ENCODE measurements around the gene COL25A1. TPM values are rescaled to one million over a fixed set of nuclear protein-coding genes. Genes with fewer than 3 reads are reported as not detected.

Gene COL25A1
- polyA plus RNA-seq, 2 of the 4 experiments (the other 2 are of a cell fraction) = not detected

DNA sequence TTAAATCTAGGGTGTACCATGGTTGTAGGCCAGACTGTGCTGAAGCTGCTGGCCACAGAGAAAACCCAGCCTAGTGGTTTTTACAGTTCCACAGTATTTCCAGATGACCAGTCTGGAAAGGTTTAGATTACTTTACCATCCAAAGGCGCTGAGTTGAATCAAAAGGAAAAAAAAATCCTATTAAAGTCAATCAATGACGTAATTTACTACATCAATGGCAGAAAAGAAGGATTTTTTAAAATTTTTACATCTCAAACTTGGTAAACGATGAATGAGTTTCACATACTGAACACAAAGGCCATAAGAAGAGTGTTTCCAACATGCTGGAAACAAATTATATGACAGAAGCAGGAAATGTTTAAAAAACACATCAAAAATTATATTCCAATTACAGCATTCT, 409.0 kb downstream of the COL25A1 start (continued):
- TF ChIP-seq, protein P1, sequence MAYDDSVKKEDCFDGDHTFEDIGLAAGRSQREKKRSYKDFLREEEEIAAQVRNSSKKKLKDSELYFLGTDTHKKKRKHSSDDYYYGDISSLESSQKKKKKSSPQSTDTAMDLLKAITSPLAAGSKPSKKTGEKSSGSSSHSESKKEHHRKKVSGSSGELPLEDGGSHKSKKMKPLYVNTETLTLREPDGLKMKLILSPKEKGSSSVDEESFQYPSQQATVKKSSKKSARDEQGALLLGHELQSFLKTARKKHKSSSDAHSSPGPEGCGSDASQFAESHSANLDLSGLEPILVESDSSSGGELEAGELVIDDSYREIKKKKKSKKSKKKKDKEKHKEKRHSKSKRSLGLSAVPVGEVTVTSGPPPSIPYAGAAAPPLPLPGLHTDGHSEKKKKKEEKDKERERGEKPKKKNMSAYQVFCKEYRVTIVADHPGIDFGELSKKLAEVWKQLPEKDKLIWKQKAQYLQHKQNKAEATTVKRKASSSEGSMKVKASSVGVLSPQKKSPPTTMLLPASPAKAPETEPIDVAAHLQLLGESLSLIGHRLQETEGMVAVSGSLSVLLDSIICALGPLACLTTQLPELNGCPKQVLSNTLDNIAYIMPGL (CRISPR knock-in tag; IDR thresholded peaks at IDR 0.05; ENCODE audit: borderline replicate concordance) = no peak
- TF ChIP-seq, protein P2, sequence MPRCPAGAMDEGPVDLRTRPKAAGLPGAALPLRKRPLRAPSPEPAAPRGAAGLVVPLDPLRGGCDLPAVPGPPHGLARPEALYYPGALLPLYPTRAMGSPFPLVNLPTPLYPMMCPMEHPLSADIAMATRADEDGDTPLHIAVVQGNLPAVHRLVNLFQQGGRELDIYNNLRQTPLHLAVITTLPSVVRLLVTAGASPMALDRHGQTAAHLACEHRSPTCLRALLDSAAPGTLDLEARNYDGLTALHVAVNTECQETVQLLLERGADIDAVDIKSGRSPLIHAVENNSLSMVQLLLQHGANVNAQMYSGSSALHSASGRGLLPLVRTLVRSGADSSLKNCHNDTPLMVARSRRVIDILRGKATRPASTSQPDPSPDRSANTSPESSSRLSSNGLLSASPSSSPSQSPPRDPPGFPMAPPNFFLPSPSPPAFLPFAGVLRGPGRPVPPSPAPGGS (IDR thresholded peaks at IDR 0.05) = no peak
- TF ChIP-seq RARB (CRISPR knock-in tag; IDR thresholded peaks at IDR 0.05) = no peak

DNA sequence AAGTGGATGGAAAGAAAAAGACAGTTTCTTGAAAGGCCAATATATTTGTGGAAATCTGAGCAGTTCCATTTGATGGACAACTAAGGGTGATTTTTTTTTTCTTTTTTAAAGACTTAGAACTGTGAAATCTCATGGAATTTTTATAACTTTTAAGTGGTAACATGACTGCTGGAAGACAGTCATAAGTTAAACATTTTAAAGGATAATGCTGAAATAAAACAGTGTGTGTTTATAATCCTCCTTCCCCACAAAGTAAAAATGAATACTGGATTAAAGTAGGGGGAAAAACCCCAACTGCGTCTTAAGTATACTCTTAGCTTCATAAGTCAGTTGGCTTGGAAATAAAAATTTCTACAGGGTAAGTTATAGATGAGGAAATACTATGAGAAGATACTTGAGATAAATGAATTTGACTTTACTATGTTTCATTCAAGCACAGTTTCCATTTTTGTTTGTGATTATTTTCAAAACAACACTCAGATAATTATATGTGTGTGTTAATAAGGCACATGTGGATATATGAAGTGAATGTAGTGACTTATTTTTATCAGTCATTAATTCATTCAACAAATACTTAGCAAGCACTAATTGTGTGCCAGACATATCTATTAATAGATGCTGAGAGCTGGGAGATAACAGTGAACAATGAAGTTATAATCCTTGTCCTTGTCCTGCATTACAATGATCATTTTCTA, 410.4 kb downstream of the COL25A1 start:
- H3K4me2 ChIP-seq = no peak overlapping the region
- no peak overlapping the region for H3K4me3 ChIP-seq
- FAIRE-seq (no peak), DNase-seq (ENCODE audit: low read depth in 1 of 2, low spot score in 1 of 2) (no peak), ATAC-seq (no peak)
- WGBS (ENCODE audit: missing lambda C conversion rate) = 71% methylated on average over 1 of the region's 1 CpG
- H3K9me3 ChIP-seq = no peaks in the 10 kb centered on the region
- POLR2A ChIA-PET = no interaction called here
- no peak overlapping the region for H3K27ac ChIP-seq
- TF ChIP-seq HDAC2 (IDR thresholded peaks at IDR 0.05) (no peak), HOXB5 (CRISPR knock-in tag; IDR thresholded peaks at IDR 0.05) (no peak), CBX2 (IDR thresholded peaks at IDR 0.05; ENCODE audit: borderline replicate concordance, low read depth) (no peak), ZC3H11A (IDR thresholded peaks at IDR 0.05) (no peak), MAZ (IDR thresholded peaks at IDR 0.05; ENCODE audit: borderline replicate concordance, low read depth, low read length) (no peak), TFCP2L1 (CRISPR knock-in tag; IDR thresholded peaks at IDR 0.05) (no peak), ESRRA (IDR thresholded peaks at IDR 0.05; ENCODE audit: borderline replicate concordance, low read length) (no peak), HOXA7 (CRISPR knock-in tag; IDR thresholded peaks at IDR 0.05) (no peak), NFE2L2 (conservative IDR thresholded peaks at IDR 0.05; ENCODE audit: low read length) (no peak), EHF (CRISPR knock-in tag; IDR thresholded peaks at IDR 0.05) (no peak)
- TF ChIP-seq, protein P3, sequence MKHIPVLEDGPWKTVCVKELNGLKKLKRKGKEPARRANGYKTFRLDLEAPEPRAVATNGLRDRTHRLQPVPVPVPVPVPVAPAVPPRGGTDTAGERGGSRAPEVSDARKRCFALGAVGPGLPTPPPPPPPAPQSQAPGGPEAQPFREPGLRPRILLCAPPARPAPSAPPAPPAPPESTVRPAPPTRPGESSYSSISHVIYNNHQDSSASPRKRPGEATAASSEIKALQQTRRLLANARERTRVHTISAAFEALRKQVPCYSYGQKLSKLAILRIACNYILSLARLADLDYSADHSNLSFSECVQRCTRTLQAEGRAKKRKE (CRISPR knock-in tag; IDR thresholded peaks at IDR 0.05; ENCODE audit: low read depth) = no peak
- TF ChIP-seq, protein P4, sequence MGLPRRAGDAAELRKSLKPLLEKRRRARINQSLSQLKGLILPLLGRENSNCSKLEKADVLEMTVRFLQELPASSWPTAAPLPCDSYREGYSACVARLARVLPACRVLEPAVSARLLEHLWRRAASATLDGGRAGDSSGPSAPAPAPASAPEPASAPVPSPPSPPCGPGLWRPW (IDR thresholded peaks at IDR 0.05) = no peak
- H3K4me1 ChIP-seq = no peaks in the 10 kb centered on the region
- CTCF ChIA-PET = no interaction called here

DNA sequence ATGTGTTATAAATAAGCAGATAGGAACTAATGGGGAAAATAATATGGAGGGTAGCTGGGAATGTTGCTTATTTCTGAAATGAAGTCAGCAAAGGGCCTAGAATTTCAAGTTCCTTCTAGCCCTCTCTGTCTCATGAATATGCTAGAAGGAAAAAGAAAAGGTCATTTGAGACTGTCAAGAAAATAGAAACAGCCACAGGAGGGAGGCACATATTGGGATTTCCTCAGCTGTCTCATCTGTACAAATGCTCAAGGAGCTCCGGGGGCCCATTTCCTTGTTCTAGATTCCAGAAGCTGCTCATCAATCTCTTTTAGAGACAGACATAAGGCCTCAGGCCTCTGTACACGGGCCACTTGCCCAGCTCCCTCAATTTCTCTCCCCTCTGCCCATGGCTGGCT, 412.0 kb downstream of the COL25A1 start:
- FAIRE-seq (no peak), DNase-seq (ENCODE audit: low read depth in 1 of 2, low spot score in 1 of 2) (no peak), ATAC-seq (no peak)
- no peaks in the 10 kb centered on the region for H3K4me1 ChIP-seq
- ChIA-PET POLR2A (no interaction called here), CTCF (no interaction called here)
- WGBS (ENCODE audit: missing lambda C conversion rate) = 12% methylated on average over 2 of the region's 2 CpGs
- H3K9me3 ChIP-seq = no peaks in the 10 kb centered on the region
- no peak overlapping the region for H3K27ac ChIP-seq
- TF ChIP-seq GATA3 (IDR thresholded peaks at IDR 0.05; ENCODE audit: borderline replicate concordance) = no peak
- no peak for TF ChIP-seq KDM1A (IDR thresholded peaks at IDR 0.05; ENCODE audit: low read depth)
- TF ChIP-seq ZSCAN20 (CRISPR knock-in tag; IDR thresholded peaks at IDR 0.05) = no peak
- no peak for TF ChIP-seq NR3C1 (IDR thresholded peaks at IDR 0.05)
- TF ChIP-seq ESRRA (IDR thresholded peaks at IDR 0.05; ENCODE audit: borderline replicate concordance, low read length) = no peak
- H3K4me3 ChIP-seq = no peak overlapping the region
- H3K4me2 ChIP-seq = no peak overlapping the region
